AG09319 (cell line): ENCODE results near the gene MRPL39.

Experiments used
- DNase-seq: peaks from one replicate; pipeline ENCODE4 v3.0.0-alpha.2; 2010; ENCODE audit warnings: low read depth; ENCODE audit errors: extremely low read depth
- TF ChIP-seq, protein P1 (sequence below): IDR thresholded peaks from 2 replicates; pipeline ENCODE4 v1.5.1; 2011; ENCODE audit warnings: low read depth, mild to moderate bottlenecking, inconsistent platforms, low read length, moderate library complexity

The MRPL39 gene

DNA sequence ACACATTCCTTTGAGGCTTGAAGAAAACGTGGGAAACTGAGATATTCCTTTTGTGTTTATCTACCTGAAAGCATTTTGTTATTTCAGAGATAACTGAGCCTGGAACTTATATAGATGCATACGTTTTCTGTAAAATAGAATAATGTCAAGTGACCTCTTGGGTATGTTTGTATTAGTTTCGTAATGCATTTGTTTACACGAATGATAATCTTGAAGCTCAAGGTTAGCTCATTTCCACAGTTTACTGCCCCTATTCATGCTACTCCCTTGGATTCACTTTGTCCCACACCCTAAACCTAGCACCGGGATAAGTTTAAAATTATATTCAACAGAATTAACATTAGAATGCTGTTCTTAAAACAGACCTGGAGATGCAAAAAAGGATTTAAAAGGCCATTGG, 54.4 kb downstream of the MRPL39 start:
- TF ChIP-seq, protein P1, sequence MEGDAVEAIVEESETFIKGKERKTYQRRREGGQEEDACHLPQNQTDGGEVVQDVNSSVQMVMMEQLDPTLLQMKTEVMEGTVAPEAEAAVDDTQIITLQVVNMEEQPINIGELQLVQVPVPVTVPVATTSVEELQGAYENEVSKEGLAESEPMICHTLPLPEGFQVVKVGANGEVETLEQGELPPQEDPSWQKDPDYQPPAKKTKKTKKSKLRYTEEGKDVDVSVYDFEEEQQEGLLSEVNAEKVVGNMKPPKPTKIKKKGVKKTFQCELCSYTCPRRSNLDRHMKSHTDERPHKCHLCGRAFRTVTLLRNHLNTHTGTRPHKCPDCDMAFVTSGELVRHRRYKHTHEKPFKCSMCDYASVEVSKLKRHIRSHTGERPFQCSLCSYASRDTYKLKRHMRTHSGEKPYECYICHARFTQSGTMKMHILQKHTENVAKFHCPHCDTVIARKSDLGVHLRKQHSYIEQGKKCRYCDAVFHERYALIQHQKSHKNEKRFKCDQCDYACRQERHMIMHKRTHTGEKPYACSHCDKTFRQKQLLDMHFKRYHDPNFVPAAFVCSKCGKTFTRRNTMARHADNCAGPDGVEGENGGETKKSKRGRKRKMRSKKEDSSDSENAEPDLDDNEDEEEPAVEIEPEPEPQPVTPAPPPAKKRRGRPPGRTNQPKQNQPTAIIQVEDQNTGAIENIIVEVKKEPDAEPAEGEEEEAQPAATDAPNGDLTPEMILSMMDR = no peak
- no peak for DNase-seq

DNA sequence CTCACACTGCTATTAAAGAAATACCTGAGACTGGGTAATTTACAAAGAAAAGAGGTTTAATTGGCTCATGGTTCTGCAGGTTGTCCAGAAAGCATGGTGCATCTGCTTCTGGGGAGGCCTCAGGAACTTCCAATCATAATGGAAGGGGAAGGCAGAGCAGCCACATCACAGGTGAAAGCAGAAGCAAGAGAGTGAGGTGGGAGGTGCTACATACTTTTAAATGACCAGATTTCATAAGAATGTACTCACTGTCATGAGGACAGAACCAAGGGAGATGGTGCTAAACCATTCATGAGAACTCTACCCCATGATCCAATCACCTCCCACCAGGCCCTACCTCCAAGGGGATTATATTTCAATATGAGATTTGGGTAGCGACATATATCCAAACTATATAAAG, 55.7 kb downstream of the MRPL39 start:
- TF ChIP-seq, protein P1 = no peak
- DNase-seq = no peak

DNA sequence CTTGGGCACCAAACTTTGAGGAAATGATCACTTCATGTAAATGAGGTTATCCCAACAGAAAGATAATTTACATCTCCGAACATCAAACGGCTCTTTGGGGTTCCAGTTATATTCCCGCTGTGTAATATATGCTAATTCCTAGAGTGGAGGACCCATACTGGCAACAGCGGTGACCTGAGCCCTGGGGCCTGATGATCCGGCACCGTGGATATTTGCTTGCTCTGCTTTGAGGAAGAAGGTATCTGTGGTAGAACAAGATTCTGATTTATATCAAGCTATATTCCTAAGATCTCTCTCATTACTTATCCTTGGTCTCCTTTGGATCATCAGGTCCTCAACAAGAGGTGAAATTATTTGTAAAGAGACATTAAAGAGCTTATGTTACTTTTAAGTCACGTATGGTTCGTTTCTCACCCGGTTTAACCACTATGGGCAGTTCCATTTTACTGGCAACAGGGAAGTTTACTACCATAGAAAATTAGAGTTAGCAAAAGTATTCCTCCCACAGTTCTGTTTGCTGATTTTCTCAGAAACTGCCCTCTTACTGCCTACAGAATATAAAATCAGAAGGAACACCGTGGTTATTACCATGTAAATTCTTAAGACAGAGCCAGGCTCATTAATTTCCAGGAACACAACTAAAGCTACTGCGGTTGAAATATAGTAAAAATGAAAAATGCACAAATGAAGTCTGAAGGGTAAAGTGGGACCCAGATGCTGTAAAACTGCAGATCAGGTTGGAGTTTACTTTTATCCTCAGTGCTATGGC, 56.7 kb downstream of the MRPL39 start:
- TF ChIP-seq, protein P1 = no peak
- DNase-seq = no peak

DNA sequence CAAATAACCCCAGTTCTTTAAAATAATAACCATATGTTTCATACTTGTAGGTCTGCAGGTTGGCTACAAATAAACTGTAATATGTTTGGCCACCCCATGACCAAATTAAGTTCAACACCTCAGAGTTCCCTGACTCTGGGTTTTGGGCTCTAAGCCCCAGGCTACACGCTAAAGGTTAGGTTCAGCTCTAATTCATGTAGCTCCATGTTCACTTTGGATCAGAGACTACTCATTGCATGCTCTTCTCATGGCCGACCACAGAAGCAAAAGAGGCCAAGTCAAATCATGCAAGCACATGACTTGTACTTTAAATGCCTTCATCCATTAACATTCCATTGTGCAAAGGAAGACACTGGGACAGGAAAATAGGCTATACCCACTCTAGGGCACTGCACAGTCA, 66.2 kb downstream of the MRPL39 start:
- TF ChIP-seq, protein P1 = no peak
- no peak for DNase-seq

DNA sequence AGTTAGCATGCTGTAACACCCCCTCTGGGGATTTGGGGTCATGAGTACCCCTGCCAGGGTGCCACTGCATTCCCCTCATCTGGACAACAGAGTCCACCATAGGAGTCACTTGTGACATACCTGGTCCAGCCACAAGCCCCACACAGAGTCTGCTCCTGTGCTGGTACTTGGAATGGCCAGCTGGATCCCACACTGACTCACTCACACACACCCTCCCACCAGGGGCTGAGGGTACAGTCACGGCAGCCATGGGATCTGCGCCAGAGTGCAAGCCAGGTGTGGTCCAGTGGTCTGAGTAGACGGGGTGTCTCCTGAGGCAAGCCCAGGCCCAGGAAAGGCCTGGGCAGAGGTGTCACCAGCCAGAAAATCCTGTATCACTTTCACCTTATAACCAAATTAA, 67.7 kb downstream of the MRPL39 start:
- TF ChIP-seq, protein P1 = no peak

DNA sequence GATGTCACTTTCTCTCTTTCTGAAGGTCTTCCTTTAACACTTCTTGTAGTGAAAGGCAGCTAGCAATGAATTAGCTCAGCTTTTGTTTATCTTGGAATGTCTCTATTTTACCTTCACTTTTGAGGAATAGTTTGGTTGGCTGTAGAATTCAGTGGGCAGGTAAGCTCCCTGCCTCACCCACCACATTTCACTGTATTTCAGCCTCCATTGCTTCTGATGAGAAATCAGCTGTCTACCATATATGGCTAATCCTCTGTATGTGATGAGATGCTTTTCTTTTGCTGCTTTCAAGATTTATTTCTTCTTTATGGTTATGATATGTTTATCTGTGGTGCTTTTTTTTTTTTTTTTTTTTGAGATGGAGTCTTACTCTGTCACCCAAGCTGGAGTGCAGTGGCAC, 70.1 kb downstream of the MRPL39 start:
- TF ChIP-seq, protein P1 = no peak
- DNase-seq = no peak

More for the DNA sequence above, 67.7 kb downstream of the MRPL39 start:
- no peak for DNase-seq

DNA sequence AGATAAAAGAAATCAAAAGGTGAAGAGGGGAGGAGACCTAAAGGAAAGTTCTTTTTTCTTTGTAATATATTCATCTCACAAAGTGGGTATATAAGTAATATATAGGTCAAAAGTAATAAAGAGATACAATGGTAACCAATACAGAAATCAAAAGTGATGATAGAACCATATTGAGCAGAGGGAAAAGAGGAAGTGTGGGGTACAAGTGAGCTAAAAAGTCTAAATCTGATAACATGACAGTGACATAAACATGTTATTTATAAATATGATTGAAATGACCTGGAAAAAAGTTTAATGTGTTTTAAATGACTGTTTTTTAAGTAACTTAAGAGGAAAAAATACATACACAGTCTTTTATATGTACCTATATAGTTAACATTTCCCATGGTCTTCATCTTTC, 70.5 kb downstream of the MRPL39 start:
- no peak for DNase-seq
- TF ChIP-seq, protein P1 = no peak
